ENCODE measurements around the gene CD27. TPM values are rescaled to one million over a fixed set of nuclear protein-coding genes. Genes with fewer than 3 reads are reported as not detected.

Gene CD27
- total and polyA plus RNA-seq, 2 donors (not counting 1 experiment from before 2014, with no cell fraction given) = 102 to 116 TPM

- Histone ChIP-seq H3K27ac (ENCODE audit: low read length in 2 of 2) (peak overlapping the region; percentile 96 to 98), H3K9me3 (ENCODE audit: control extremely low read depth in 1 of 3, control insufficient read depth in 2 of 3, insufficient read depth in 1 of 3, low read length in 2 of 3) (no peaks in the 10 kb centered on the region), H3K4me1 (ENCODE audit: control insufficient read depth in 2 of 2, insufficient read depth in 2 of 2, low read length in 2 of 2) (peaks cover 32 to 55% of the 10 kb centered on the region in 2 donors), H4K20me1 (ENCODE audit: control insufficient read depth, insufficient read depth, low read length, poor library complexity, severe bottlenecking) (no peaks in the 10 kb centered on the region), H3K4me2 (replicated peaks; ENCODE audit: low read depth, low read length, poor library complexity, severe bottlenecking) (peak overlapping the region; percentile 83), H3K79me2 (ENCODE audit: control insufficient read depth, insufficient read depth, low read length) (peaks cover 70% of the 10 kb centered on the region), H3K36me3 (replicated peaks in 1 of 2; ENCODE audit: control extremely low read depth in 1 of 2, control insufficient read depth in 1 of 2, extremely low read depth in 1 of 2, insufficient read depth in 2 of 2, low read length in 1 of 2) (peaks cover 0 to 47% of the 10 kb centered on the region in 2 experiments), H3K4me3 (ENCODE audit: control extremely low read depth in 1 of 5, extremely low read depth in 1 of 5, insufficient read depth in 1 of 5, low read depth in 2 of 5, low read length in 4 of 5) (peak overlapping the region; percentile 86 to 97 (median 94)), H3K27me3 (replicated peaks in 1 of 4; ENCODE audit: control extremely low read depth in 1 of 4, control insufficient read depth in 3 of 4, insufficient read depth in 4 of 4, low read length in 3 of 4) (no peaks in the 10 kb centered on the region), H3K9ac (ENCODE audit: low read length) (peak overlapping the region; percentile 98), H2AFZ (ENCODE audit: insufficient read depth, low read depth, low read length, poor library complexity, severe bottlenecking) (peak overlapping the region; percentile 80)
- WGBS (ENCODE audit: insufficient coverage) = 69% methylated on average over 17 of the region's 17 CpGs
- DNase-seq = no peak
- intact Hi-C loops (cut with micrococcal nuclease) = loop anchor here (1.0 kb wide), 3 partner anchors 8 to 26 kb away; partner anchors contain the start of gene CD27
- peak overlapping the region; percentile 97 for H3K4me3 Mint-ChIP-seq
- no peak for TF ChIP-seq EZH2 (IDR thresholded peaks at IDR 0.05; ENCODE audit: borderline replicate concordance, insufficient read depth, low read depth, low read length, poor library complexity, severe bottlenecking)
- no peak for TF ChIP-seq CTCF (IDR thresholded peaks at IDR 0.05)
- H3K9me3 Mint-ChIP-seq (ENCODE audit: insufficient read depth) = no peaks in the 10 kb centered on the region
- no peaks in the 10 kb centered on the region for H3K27me3 Mint-ChIP-seq
- peaks cover 59% of the 10 kb centered on the region for H3K4me1 Mint-ChIP-seq
- POLR2A ChIA-PET = interaction anchor here (0.7 to 3.4 kb wide), 5 partner anchors 9 to 82 kb away, joined by 3 to 54 read pairs (median 12); partner anchors contain the start of gene GAPDH
- peak overlapping the region; percentile 99 for H3K27ac Mint-ChIP-seq
- no peak for ATAC-seq (ENCODE audit: low read depth)
- CTCF ChIA-PET = interaction anchor here (2.3 to 5.2 kb wide), 3 partner anchors 10 to 85 kb away, joined by 11 to 80 read pairs (median 29); no protein-coding TSS in a partner anchor
These were observed 8.3 kb downstream of the CD27 start for GRCh38 chr12:6452944-6453630.

Measured in B cell (primary cell).